Placental epithelial cell (primary cell): Measurements from ENCODE around the gene TAL1. TPM values are rescaled to one million over a fixed set of nuclear protein-coding genes. Genes with fewer than 3 reads are reported as not detected.

Experiments used
- total RNA-seq: library from RNA; depleted of rRNA; stranded (reverse); fragments of >200 nt; gene quantifications from 2 replicates; pipeline ENCODE4 v1.2.3, GENCODE V29; 2012

Gene TAL1
- not detected in 2 replicates for total RNA-seq

GRCh38 chr1:47232187-47232874, at the start of gene TAL1:
TAL1 (minus strand) TSS chr1:47232225; CDS start chr1:47225888, 6,337 bp downstream.

GRCh38 chr1:47189844-47190508, 42.0 kb downstream of the TAL1 start, which contains the start of gene PDZK1IP1:
PDZK1IP1 (minus strand) TSS chr1:47190036; CDS start chr1:47189932, 104 bp downstream.

Other genes starting within 250 kb of the TAL1 start
- 0.43 TPM in 1 of 2 replicates, not detected in the other for gene CYP4X1, start 208.6 kb downstream of the TAL1 start, total RNA-seq
- not detected in 2 replicates for gene CYP4Z1, start 165.0 kb downstream of the TAL1 start, total RNA-seq
- gene CYP4A22, start 94.8 kb downstream of the TAL1 start, total RNA-seq: not detected in 2 replicates
- gene PDZK1IP1, start 42.2 kb downstream of the TAL1 start, total RNA-seq: not detected in 2 replicates
- 7.9 and 8.8 TPM in 2 replicates for gene STIL, start 81.9 kb upstream of the TAL1 start, total RNA-seq
- gene CMPK1, start 101.6 kb upstream of the TAL1 start, total RNA-seq: 56.9 and 88.7 TPM in 2 replicates
- gene FOXE3, start 184.1 kb upstream of the TAL1 start, total RNA-seq: not detected in 2 replicates
- gene FOXD2, start 205.8 kb upstream of the TAL1 start, total RNA-seq: under 0.01 TPM in 1 of 2 replicates, not detected in the other